NB4 (cell line): Measurements from ENCODE around the gene OSBPL2.

Experiments
- MYC ChIP-seq: IDR thresholded peaks from 2 replicates; pipeline ENCODE4 v1.6.1; 2011; ENCODE audit warnings: low read depth, low read length
- POLR2A ChIP-seq: IDR thresholded peaks from 2 replicates; pipeline ENCODE4 v1.6.1; 2011; ENCODE audit warnings: mild to moderate bottlenecking; ENCODE audit not compliant: insufficient read length; ENCODE audit errors: extremely low read depth
- TF ChIP-seq, protein P1 (sequence below): IDR thresholded peaks from one replicate; pipeline ENCODE4 v1.5.1; 2012; ENCODE audit warnings: low read depth, low read length

DNA sequence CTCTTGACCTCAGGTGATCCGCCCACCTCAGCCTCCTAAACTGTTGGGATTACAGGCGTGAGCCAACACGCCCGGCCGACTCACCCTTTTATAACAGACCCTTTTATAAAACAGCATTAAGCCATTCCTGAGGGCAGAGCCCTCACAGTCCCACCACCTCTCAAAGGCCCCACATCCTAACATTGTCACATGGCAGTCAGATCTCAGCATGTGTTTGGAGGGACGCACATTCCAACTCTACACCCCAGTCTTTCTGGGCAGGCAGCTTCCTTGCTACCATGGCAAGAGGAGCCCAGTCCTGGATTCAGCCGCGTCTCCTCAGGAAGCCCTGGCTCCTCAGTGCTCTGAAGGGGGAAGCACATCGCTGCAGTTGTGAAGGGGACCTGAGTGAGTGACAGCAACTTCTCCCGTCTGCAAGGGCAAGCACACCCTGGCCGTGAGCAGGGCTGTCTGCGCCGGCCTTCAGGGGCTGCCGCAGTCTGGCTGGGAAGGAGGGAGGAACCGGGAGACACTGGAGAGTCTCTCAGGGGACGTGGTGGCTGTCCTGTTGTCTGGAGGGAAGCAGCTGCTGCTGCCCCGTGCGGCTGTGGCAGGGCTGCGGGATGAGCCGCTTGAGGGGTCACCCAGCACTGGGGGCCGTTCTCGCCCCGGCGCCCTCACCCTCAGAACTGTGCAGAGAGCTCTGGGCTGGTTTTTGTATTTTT is 15.9 kb downstream of the OSBPL2 start:
- TF ChIP-seq POLR2A (no peak), MYC (no peak)
- TF ChIP-seq, protein P1, sequence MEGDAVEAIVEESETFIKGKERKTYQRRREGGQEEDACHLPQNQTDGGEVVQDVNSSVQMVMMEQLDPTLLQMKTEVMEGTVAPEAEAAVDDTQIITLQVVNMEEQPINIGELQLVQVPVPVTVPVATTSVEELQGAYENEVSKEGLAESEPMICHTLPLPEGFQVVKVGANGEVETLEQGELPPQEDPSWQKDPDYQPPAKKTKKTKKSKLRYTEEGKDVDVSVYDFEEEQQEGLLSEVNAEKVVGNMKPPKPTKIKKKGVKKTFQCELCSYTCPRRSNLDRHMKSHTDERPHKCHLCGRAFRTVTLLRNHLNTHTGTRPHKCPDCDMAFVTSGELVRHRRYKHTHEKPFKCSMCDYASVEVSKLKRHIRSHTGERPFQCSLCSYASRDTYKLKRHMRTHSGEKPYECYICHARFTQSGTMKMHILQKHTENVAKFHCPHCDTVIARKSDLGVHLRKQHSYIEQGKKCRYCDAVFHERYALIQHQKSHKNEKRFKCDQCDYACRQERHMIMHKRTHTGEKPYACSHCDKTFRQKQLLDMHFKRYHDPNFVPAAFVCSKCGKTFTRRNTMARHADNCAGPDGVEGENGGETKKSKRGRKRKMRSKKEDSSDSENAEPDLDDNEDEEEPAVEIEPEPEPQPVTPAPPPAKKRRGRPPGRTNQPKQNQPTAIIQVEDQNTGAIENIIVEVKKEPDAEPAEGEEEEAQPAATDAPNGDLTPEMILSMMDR, result no peak
